ENCODE results near the gene PLD3. TPM values are rescaled to one million over a fixed set of nuclear protein-coding genes. Genes with fewer than 3 reads are reported as not detected.

Gene PLD3
- total RNA-seq, 2 experiments from 2014 or later = 109 to 114 TPM

GRCh38 chr19:40411125-40411842, 62.8 kb downstream of the PLD3 start:
- Histone ChIP-seq H3K9me3 (ENCODE audit: low read length) (no peaks in the 10 kb centered on the region), H3K79me2 (ENCODE audit: insufficient read depth, low read depth, low read length) (no peaks in the 10 kb centered on the region), H2AFZ (ENCODE audit: low read length) (peak overlapping the region; percentile 76), H3K4me2 (ENCODE audit: low read length) (peak overlapping the region; percentile 55), H3K9me2 (ENCODE audit: insufficient read depth, low read length) (no peaks in the 10 kb centered on the region), H3K4me3 (ENCODE audit: low read depth, low read length, poor library complexity, severe bottlenecking) (no peak overlapping the region), H3K27ac (ENCODE audit: low read depth, low read length, poor library complexity, severe bottlenecking) (peak overlapping the region; percentile 82), H3K36me3 (ENCODE audit: insufficient read depth, low read length) (no peaks in the 10 kb centered on the region), H4K20me1 (ENCODE audit: insufficient read depth, low read length) (no peaks in the 10 kb centered on the region), H3K4me1 (ENCODE audit: insufficient read depth, low read length, poor library complexity, severe bottlenecking) (peaks cover 53% of the 10 kb centered on the region)
- ChIA-PET CTCF (ENCODE audit: unreplicated experiment) (interaction anchor here (0.6 to 3.3 kb wide), 3 partner anchors 9 to 189 kb away, joined by 4 to 10 read pairs (median 5); no protein-coding TSS in a partner anchor), POLR2A (interaction anchor here (0.6 to 1.7 kb wide), 9 partner anchors 8 to 64 kb away, joined by 3 to 7 read pairs (median 4); partner anchors contain the start of gene SERTAD1)
- TF ChIP-seq EZH2phosphoT487 (IDR thresholded peaks at IDR 0.05; ENCODE audit: borderline replicate concordance, low read depth, low read length) (no peak), CTCF (conservative IDR thresholded peaks at IDR 0.05; ENCODE audit: low read length) (no peak)
- peak; percentile 65 for DNase-seq (ENCODE audit: low spot score)
- intact Hi-C loops (cut with micrococcal nuclease; ENCODE audit: unreplicated experiment) = no loop called here
- BruUV-seq (replicated peaks) = no TSS peak

- intact Hi-C loops (cut with micrococcal nuclease; ENCODE audit: unreplicated experiment) = no loop called here
- POLR2A ChIA-PET = interaction anchor here (0.6 to 1.7 kb wide), 6 partner anchors 9 to 41 kb away, joined by 3 to 7 read pairs (median 4); no protein-coding TSS in a partner anchor
Observed at GRCh38 chr19:40411958-40412499, 63.5 kb downstream of the PLD3 start.

More at GRCh38 chr19:40411958-40412499, 63.5 kb downstream of the PLD3 start:
- peaks cover 61% of the 10 kb centered on the region for H3K4me1 ChIP-seq (ENCODE audit: insufficient read depth, low read length, poor library complexity, severe bottlenecking)
- H3K36me3 ChIP-seq (ENCODE audit: insufficient read depth, low read length) = no peaks in the 10 kb centered on the region
- BruUV-seq (replicated peaks) = no TSS peak
- no peak overlapping the region for H2AFZ ChIP-seq (ENCODE audit: low read length)
- H3K9me3 ChIP-seq (ENCODE audit: low read length) = no peaks in the 10 kb centered on the region
- H3K4me2 ChIP-seq (ENCODE audit: low read length) = peak overlapping the region; percentile 55; the same call in 1 of the 2 replicates
- H3K27ac ChIP-seq (ENCODE audit: low read depth, low read length, poor library complexity, severe bottlenecking) = peak overlapping the region; percentile 82
- no peaks in the 10 kb centered on the region for H4K20me1 ChIP-seq (ENCODE audit: insufficient read depth, low read length)
- no peak for DNase-seq (ENCODE audit: low spot score)
- CTCF ChIA-PET (ENCODE audit: unreplicated experiment) = interaction anchor here (3.3 kb wide), 1 partner anchor 8 kb away, joined by 10 read pairs; no protein-coding TSS in a partner anchor
- no peak for TF ChIP-seq CTCF (conservative IDR thresholded peaks at IDR 0.05; ENCODE audit: low read length)
- no peak for TF ChIP-seq EZH2phosphoT487 (IDR thresholded peaks at IDR 0.05; ENCODE audit: borderline replicate concordance, low read depth, low read length)
- H3K9me2 ChIP-seq (ENCODE audit: insufficient read depth, low read length) = no peaks in the 10 kb centered on the region
- no peaks in the 10 kb centered on the region for H3K79me2 ChIP-seq (ENCODE audit: insufficient read depth, low read depth, low read length)
- no peak overlapping the region for H3K4me3 ChIP-seq (ENCODE audit: low read depth, low read length, poor library complexity, severe bottlenecking)
